Uterus (tissue), 2 donors: ENCODE data around the gene VMP1.

Source experiments
- CTCF ChIP-seq, 4 experiments: fragments of 200-600 bp in 2 of 4; fragments of 450-650 bp in 2 of 4; sonication (generic) in 2 of 4; IDR thresholded peaks; one replicate each; pipeline ENCODE4 v1.5.1; 2016 to 2019; ENCODE audit warnings: antibody characterized with exemption in 4 of 4, mild to moderate bottlenecking in 2 of 4, moderate library complexity in 1 of 4
- POLR2A ChIP-seq, 2 donors: fragments of 450-650 bp; IDR thresholded peaks; one replicate each; pipeline ENCODE4 v1.6.1; 2016; ENCODE audit warnings: antibody characterized with exemption in 2 of 2, mild to moderate bottlenecking in 1 of 2, moderate library complexity in 1 of 2

- TF ChIP-seq CTCF (IDR thresholded peaks at IDR 0.05) (no peak), POLR2A (IDR thresholded peaks at IDR 0.05) (no peak)
Measured at GRCh38 chr17:59725691-59726090, 18.2 kb downstream of the VMP1 start.
